PC-3 (cell line): ENCODE data around the gene IGSF23.
A peak's percentile ranks its signal among the peaks of the same experiment; 100 is the strongest.

Source experiments
- EZH2phosphoT487 ChIP-seq: fragments of 300-600 bp; sonication (generic); IDR thresholded peaks from 2 replicates; pipeline ENCODE4 v1.6.1; 2018; ENCODE audit warnings: mild to moderate bottlenecking, antibody characterized with exemption, low read length, borderline replicate concordance
- TF ChIP-seq, protein P1 (sequence below): fragments of 300-600 bp; sonication (generic); conservative IDR thresholded peaks from 2 replicates; pipeline ENCODE4 v1.5.1; 2017; ENCODE audit warnings: antibody characterized with exemption, low read depth, mild to moderate bottlenecking, low read length

DNA sequence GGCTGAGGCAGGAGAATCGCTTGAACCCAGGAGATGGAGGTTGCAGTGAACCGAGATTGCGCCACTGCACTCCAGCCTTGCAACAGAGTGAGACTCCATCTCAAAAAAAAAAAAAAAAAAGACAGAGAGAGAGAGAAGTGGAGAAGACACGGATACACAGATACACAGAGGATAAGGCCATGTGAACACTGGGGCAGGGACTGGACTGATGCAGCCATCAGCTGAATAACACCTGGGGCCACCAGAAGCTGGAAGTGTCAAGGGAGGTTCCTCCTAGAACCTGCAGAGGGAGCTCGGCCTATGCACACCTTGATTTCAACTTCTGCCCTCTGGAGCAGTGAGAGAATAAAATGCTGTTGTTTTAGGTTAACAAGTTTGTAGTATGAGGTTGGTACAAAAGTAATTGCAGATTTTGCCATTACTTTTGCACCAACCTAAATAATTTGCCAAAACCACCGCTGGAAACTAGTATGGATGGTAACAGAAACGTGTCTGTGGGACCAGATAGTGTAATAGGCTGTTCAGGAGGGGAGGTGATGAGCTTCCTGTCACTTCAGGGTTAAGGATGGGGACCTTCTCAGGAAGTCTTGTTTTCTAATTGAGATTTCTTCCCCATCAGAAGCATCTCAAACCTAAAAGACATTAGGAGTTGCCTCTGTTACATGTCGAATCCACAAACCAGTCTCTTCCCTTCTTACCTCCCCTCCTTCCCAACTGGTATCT, 36.4 kb upstream of the IGSF23 start:
- TF ChIP-seq, protein P1, sequence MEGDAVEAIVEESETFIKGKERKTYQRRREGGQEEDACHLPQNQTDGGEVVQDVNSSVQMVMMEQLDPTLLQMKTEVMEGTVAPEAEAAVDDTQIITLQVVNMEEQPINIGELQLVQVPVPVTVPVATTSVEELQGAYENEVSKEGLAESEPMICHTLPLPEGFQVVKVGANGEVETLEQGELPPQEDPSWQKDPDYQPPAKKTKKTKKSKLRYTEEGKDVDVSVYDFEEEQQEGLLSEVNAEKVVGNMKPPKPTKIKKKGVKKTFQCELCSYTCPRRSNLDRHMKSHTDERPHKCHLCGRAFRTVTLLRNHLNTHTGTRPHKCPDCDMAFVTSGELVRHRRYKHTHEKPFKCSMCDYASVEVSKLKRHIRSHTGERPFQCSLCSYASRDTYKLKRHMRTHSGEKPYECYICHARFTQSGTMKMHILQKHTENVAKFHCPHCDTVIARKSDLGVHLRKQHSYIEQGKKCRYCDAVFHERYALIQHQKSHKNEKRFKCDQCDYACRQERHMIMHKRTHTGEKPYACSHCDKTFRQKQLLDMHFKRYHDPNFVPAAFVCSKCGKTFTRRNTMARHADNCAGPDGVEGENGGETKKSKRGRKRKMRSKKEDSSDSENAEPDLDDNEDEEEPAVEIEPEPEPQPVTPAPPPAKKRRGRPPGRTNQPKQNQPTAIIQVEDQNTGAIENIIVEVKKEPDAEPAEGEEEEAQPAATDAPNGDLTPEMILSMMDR = peak; percentile 76
- no peak for TF ChIP-seq EZH2phosphoT487
